Activated naive CD4-positive, alpha-beta T cell treated with anti-CD3 and anti-CD28 coated beads, Interleukin-2, amount 50 U/mL, for 72 hours (primary cell): ENCODE results near the gene FKBP5. TPM values are rescaled to one million over a fixed set of nuclear protein-coding genes. Genes with fewer than 3 reads are reported as not detected.

Experiments used
- ATAC-seq, 2 donors: fragments of 150-1000 bp; cut with Tn5 transposase; 2 replicates each; pipeline ENCODE4 v1.10.0; 2021; ENCODE audit warnings: mild to moderate bottlenecking in 2 of 2, moderate library complexity in 2 of 2
- DNase-seq, 2 donors: peaks; one replicate each; pipeline ENCODE4 v3.0.0; 2021 to 2022; ENCODE audit warnings: low spot score in 2 of 2
- H3K27ac Mint-ChIP-seq, 2 donors: one replicate each; pipeline ENCODE4 v1.8.0; 2022; ENCODE audit warnings: mild to moderate bottlenecking in 2 of 2, mixed read lengths in 2 of 2
- H3K36me3 Mint-ChIP-seq, 2 donors: one replicate each; pipeline ENCODE4 v1.8.0; 2022; ENCODE audit warnings: mixed read lengths in 2 of 2
- H3K9me3 Mint-ChIP-seq, 2 donors: one replicate each; pipeline ENCODE4 v1.8.0; 2022; ENCODE audit warnings: mixed read lengths in 2 of 2
- total RNA-seq, 2 donors: library from RNA; stranded (reverse); gene quantifications; one replicate each; pipeline ENCODE4 v1.2.3, GENCODE V29; 2022

The FKBP5 gene
- total RNA-seq, 2 donors from 2014 or later: 70.1 to 229 TPM

- DNase-seq (no peak), ATAC-seq (no peak)
- Mint-ChIP-seq H3K36me3 (no peaks in the 10 kb centered on the region), H3K9me3 (no peaks in the 10 kb centered on the region), H3K27ac (no peak overlapping the region)
Observed at GRCh38 chr6:35534407-35535170, 154.1 kb downstream of the FKBP5 start.

GRCh38 chr6:35533981-35534380 is 154.7 kb downstream of the FKBP5 start:
- no peaks in the 10 kb centered on the region for H3K36me3 Mint-ChIP-seq
- no peaks in the 10 kb centered on the region for H3K9me3 Mint-ChIP-seq
- H3K27ac Mint-ChIP-seq: no peak overlapping the region
- DNase-seq (no peak), ATAC-seq (no peak)

DNA sequence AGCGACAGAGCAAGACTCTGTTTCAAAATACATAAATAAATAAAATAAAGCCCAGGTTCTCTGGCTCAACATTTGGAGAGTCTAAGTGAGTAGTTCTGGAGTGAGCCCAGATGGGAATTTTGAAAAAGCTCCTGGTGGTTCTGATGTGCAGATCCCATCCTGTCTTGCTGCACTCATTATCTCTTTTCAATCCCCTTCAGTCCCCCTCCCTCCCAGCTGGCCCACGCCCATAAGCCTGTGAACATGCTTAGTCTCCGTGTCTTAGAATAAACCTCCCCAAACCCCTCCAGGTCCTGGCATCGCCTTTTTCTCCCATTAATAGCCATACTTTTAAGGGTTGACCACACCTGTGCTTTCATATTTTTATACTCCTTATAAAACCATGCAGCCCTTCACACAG is 156.6 kb downstream of the FKBP5 start:
- Mint-ChIP-seq H3K36me3 (no peaks in the 10 kb centered on the region), H3K9me3 (no peaks in the 10 kb centered on the region), H3K27ac (no peak overlapping the region)
- no peak for DNase-seq
- ATAC-seq: no peak

DNA sequence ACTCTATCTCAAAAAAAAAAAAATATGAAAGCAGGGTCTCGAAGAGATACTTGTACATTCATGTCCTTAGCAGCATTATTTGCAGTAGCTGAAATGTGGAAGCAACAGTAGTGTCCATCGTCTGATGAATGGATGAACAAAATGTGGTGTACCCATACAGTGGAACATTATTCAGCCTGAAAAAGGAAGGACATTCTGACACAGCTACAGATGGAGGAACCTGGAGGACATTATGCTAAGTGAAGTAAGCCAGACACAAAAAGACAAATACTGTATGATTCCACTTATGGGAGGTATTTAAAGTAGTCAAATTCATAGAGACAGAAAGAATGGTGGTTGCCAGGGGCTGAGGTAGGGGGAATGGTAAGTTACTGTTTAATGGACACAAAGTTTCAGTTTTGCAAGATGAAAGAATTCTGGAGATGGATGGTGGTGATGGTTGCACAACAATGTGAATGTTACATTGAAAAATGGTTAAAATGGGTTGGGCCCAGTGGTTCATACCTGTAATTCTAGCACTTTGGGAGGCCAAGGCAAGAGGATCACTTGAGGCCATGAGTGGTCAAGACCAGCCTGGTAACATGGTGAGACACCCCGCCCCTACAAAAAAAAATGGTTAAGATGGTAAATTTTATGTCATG is 164.2 kb downstream of the FKBP5 start:
- Mint-ChIP-seq H3K27ac (no peak overlapping the region), H3K36me3 (no peaks in the 10 kb centered on the region), H3K9me3 (no peaks in the 10 kb centered on the region)
- no peak for ATAC-seq
- DNase-seq: no peak

Other genes starting within 250 kb of the FKBP5 start
- 10 to 100 TPM; 14.3 to 14.7 TPM for gene FANCE, start 236.6 kb downstream of the FKBP5 start, total RNA-seq
- gene RPL10A, start 220.5 kb downstream of the FKBP5 start, total RNA-seq: 1,000 to 10,000 TPM; 1,700 to 2,159 TPM
- 1 to 10 TPM; 1.5 to 2.4 TPM for gene TEAD3, start 191.8 kb downstream of the FKBP5 start, total RNA-seq
- gene TULP1, start 176.0 kb downstream of the FKBP5 start, total RNA-seq: not detected
- 1 to 10 TPM; 1.2 to 5.9 TPM for gene ARMC12, start 48.1 kb upstream of the FKBP5 start, total RNA-seq
- gene CLPSL2, start 87.7 kb upstream of the FKBP5 start, total RNA-seq: under 1 TPM in 1 of 2 donors, not detected in 1; 0.74 TPM
- not detected for gene CLPSL1, start 92.1 kb upstream of the FKBP5 start, total RNA-seq
- not detected for gene CLPS, start 108.4 kb upstream of the FKBP5 start, total RNA-seq
- gene LHFPL5, start 116.4 kb upstream of the FKBP5 start, total RNA-seq: not detected
- gene SRPK1, start 232.2 kb upstream of the FKBP5 start, total RNA-seq: 100 to 1,000 TPM; 102 to 138 TPM